CD4-positive, alpha-beta T cell treated with Interferon alpha-2 for 1 hour (primary cell): Measurements from ENCODE around the gene RBM38.
A peak's percentile ranks its signal among the peaks of the same experiment; 100 is the strongest.
"Not testable (repeated sequence)": the region's sequence is repeated elsewhere in the genome, so short reads cannot be mapped to it uniquely, and the experiment has no call there.

Experiments
- DNase-seq, 2 donors: peaks; one replicate each; pipeline ENCODE4 v3.0.0-alpha.2; 2020 to 2022

Gene RBM38

GRCh38 chr20:57390604-57391438 lies at the start of gene RBM38:
RBM38 (plus strand) TSS chr20:57391396; CDS start chr20:57391582, 186 bp downstream.
- peak; percentile 60 to 77 for DNase-seq

- DNase-seq: no peak
Observed at GRCh38 chr20:57341663-57342062, 49.5 kb upstream of the RBM38 start.

DNA sequence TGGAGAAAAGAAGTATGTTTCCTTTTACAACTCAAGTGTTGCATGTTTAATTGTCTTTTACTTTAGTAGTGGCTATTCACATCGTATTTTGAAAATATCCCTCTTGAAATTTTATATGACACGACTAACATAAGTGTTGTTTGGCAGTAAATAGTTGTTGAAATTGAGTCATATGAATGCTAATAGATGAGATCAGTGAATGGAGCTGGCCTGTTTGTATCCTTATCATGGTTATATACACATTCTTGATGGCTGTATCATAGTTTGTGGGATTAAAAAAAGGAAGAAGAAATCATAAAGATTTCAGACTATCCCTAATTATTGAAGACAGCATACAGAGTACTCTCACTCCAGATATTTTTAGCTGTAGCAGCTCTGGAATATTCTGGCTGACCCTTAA lies 48.4 kb upstream of the RBM38 start:
- no peak for DNase-seq

- peak; percentile 47 to 64 for DNase-seq
Observed at GRCh38 chr20:57346477-57346876, 44.7 kb upstream of the RBM38 start.

- DNase-seq: no peak
Observed at GRCh38 chr20:57347393-57347792, 43.8 kb upstream of the RBM38 start.

DNA sequence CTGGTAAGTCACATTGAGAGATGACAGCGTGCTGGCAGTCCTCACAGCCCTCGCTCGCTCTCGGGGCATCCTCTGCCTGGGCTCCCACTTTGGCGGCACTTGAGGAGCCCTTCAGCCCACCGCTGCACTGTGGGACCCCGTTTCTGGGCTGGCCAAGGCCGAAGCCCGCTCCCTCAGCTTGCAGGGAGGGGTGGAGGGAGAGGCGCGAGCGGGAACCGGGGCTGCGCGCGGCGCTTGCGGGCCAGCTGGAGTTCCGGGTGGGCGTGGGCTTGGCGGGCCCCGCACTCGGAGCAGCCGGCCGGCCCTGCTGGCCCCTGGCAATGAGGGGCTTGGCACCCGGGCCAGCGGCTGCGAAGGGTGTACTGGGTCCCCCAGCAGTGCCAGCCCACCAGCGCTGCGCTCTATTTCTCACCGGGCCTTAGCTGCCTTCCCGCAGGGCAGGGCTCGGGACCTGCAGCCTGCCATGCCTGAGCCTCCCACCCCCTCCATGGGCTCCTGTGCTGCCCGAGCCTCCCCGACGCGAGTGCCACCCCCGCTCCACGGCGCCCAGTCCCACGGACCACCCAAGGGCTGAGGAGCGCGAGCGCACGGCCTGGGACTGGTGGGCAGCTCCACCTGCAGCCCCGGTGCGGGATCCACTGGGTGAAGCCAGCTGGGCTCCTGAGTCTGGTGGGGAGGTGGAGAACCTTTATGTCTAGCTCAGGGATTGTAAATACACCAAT lies 42.8 kb upstream of the RBM38 start:
- DNase-seq: not testable (repeated sequence)

GRCh38 chr20:57348922-57349574 lies 42.1 kb upstream of the RBM38 start:
- peak in 1 of 2 donors; percentile 11 for DNase-seq

DNA sequence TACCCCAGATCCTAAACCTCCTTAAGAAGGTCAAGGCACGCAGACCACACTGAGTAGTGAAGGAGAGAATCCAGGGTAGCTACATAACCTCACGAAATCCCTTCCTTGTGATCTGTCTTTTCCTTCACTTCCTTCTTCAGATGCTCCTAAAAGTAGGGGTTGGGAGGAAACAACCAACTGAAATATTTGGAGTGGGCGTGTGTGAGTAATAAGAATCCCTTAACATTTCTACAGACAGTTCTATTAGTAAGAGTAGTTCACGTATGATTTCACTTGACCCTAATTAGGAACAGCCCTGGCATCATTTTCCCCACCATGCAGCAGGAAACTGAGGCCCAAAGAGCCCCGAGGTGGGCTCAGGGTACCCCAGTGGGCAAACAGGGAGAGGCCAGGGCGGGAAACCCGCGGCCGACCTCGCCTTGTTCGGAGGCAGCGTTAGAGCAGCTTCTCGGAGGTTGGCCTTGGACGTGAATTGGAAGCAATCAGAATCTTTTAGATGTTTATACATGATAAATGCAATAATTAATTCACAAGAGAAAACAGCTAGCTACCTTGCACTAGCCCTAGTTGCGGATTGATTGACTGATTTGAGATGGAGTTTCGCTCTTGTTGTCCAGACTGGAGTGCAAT lies 41.0 kb upstream of the RBM38 start:
- DNase-seq: peak in 1 of 2 donors; percentile 11

- not testable (repeated sequence) for DNase-seq
Observed at GRCh38 chr20:57350726-57351041, 40.5 kb upstream of the RBM38 start.

- DNase-seq: peak; percentile 91 to 92
Observed at GRCh38 chr20:57351042-57351783, 40.0 kb upstream of the RBM38 start, which contains the start of gene RAE1. RAE1 (plus strand) TSS chr20:57351255; CDS start chr20:57354039, 2,784 bp downstream.

- no peak for DNase-seq
Observed at GRCh38 chr20:57352305-57352704, 38.9 kb upstream of the RBM38 start.

DNA sequence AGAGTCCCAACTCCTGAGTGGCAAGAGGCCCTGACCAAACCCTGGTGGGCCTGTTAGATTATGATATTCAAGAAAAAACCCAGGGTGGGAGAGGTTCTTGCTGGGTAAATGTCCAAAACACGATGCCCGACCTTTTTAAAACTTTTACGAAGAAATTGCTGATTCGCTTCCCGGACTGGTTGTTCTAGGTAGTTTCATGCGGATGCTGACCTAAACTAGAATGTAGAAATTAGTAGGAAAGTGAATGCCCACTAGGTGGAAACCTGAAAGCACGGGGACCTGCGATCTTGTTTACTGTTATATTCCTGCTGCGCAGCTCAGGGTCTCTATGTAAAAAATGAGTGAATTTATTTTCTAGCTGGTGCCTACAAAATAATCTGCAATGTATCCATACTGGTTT lies 37.8 kb upstream of the RBM38 start:
- DNase-seq: no peak

DNA sequence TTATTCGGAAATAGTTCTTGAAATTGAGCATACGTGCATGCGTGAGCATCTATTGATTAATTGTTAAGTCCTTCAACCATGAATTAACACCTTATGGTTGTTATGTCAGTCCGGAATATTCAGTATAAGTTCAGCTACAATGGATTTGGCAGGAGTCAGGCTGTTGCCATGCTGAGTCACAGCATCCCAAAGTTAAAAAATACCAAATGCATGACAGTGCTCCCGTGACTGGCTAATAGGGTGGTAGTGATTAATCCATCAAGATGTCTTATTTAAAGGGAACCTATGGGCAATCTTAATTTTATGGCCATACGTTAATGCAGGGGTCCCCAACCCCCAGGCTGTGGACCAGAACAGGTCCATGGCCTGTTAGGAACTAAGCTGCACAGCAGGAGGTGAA lies 29.7 kb upstream of the RBM38 start:
- no peak for DNase-seq

- DNase-seq: no peak
Observed at GRCh38 chr20:57364451-57364850, 26.7 kb upstream of the RBM38 start.

GRCh38 chr20:57369596-57369995 lies 21.6 kb upstream of the RBM38 start:
- no peak for DNase-seq

- DNase-seq: no peak
Observed at GRCh38 chr20:57370316-57370715, 20.9 kb upstream of the RBM38 start.

- DNase-seq: no peak
Observed at GRCh38 chr20:57371363-57371762, 19.8 kb upstream of the RBM38 start.

- DNase-seq: no peak
Observed at GRCh38 chr20:57372157-57372556, 19.0 kb upstream of the RBM38 start.

- DNase-seq: no peak
Observed at GRCh38 chr20:57372581-57373350, 18.4 kb upstream of the RBM38 start.

DNA sequence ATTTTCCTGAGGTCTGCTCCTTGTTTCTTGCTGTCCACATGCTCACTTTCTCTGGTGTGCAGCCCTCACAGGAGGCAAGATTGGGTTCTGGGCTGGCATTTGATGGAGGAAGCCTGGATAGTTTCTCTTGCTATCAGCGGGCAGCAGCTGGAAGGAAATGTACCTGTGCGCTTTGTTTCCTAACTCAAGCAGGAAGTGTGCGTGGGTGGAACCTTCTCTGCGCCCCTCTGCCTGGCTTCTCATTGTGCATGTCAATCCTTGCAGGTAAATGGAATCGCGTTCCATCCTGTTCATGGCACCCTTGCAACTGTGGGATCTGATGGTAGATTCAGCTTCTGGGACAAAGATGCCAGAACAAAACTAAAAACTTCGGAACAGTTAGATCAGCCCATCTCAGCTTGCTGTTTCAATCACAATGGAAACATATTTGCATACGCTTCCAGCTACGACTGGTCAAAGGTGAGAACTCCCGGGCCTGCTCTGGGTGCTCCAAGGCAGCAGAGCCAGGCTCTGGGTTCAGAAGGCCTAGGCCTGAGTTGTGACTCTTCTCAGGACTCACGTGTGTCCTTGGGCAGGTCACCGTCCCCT lies 16.8 kb upstream of the RBM38 start:
- DNase-seq: no peak
